ENCODE measurements around the gene CAPZB.

The CAPZB gene

GRCh38 chr1:19374926-19375325, 110.4 kb downstream of the CAPZB start:
- H3K4me1 ChIP-seq (ENCODE audit: insufficient read depth, low read length, poor library complexity, severe bottlenecking), result no peaks in the 10 kb centered on the region
- TF ChIP-seq CTCF (conservative IDR thresholded peaks at IDR 0.05; ENCODE audit: low read length), result no peak
- TF ChIP-seq EZH2phosphoT487 (IDR thresholded peaks at IDR 0.05; ENCODE audit: borderline replicate concordance), result no peak
- peaks cover 10% of the 10 kb centered on the region for H4K20me1 ChIP-seq (ENCODE audit: insufficient read depth, low read length, poor library complexity, severe bottlenecking)
- H3K9ac ChIP-seq (ENCODE audit: low read depth, low read length, poor library complexity, severe bottlenecking), result no peak overlapping the region
- peaks cover 82% of the 10 kb centered on the region; the same call in 1 of the 2 replicates for H3K36me3 ChIP-seq (ENCODE audit: insufficient read depth, low read length)
- H2AFZ ChIP-seq (ENCODE audit: low read length), result no peak overlapping the region
- H3K9me3 ChIP-seq (ENCODE audit: insufficient read depth, low read depth, low read length), result no peaks in the 10 kb centered on the region
- H3F3A ChIP-seq (ENCODE audit: low read depth), result no peaks in the 10 kb centered on the region
- no peaks in the 10 kb centered on the region for H3K27me3 ChIP-seq (ENCODE audit: insufficient read depth, low read length, poor library complexity, severe bottlenecking)
- H3K9me2 ChIP-seq (replicated peaks; ENCODE audit: low read depth, low read length), result no peaks in the 10 kb centered on the region
- H3K79me2 ChIP-seq (ENCODE audit: insufficient read depth, low read length), result peaks cover 3% of the 10 kb centered on the region; the same call in 1 of the 2 replicates
- H3K4me2 ChIP-seq (ENCODE audit: low read depth, low read length, poor library complexity, severe bottlenecking), result no peak overlapping the region
- no peak overlapping the region for H3K4me3 ChIP-seq (ENCODE audit: low read length, poor library complexity, severe bottlenecking)

- Histone ChIP-seq H3K79me2 (ENCODE audit: insufficient read depth, low read length) (peaks cover 7% of the 10 kb centered on the region; the same call in 1 of the 2 replicates), H3K4me2 (ENCODE audit: low read depth, low read length, poor library complexity, severe bottlenecking) (no peak overlapping the region), H3K4me1 (ENCODE audit: insufficient read depth, low read length, poor library complexity, severe bottlenecking) (no peaks in the 10 kb centered on the region), H3K9me3 (ENCODE audit: insufficient read depth, low read depth, low read length) (no peaks in the 10 kb centered on the region), H3K4me3 (ENCODE audit: low read length, poor library complexity, severe bottlenecking) (no peak overlapping the region), H2AFZ (ENCODE audit: low read length) (no peak overlapping the region), H3K9me2 (replicated peaks; ENCODE audit: low read depth, low read length) (no peaks in the 10 kb centered on the region), H3K9ac (ENCODE audit: low read depth, low read length, poor library complexity, severe bottlenecking) (no peak overlapping the region), H4K20me1 (ENCODE audit: insufficient read depth, low read length, poor library complexity, severe bottlenecking) (peaks cover 17% of the 10 kb centered on the region), H3F3A (ENCODE audit: low read depth) (no peaks in the 10 kb centered on the region), H3K36me3 (ENCODE audit: insufficient read depth, low read length) (peaks cover 75% of the 10 kb centered on the region; the same call in 1 of the 2 replicates), H3K27me3 (ENCODE audit: insufficient read depth, low read length, poor library complexity, severe bottlenecking) (no peaks in the 10 kb centered on the region)
- TF ChIP-seq CTCF (conservative IDR thresholded peaks at IDR 0.05; ENCODE audit: low read length) (peak; percentile 48), EZH2phosphoT487 (IDR thresholded peaks at IDR 0.05; ENCODE audit: borderline replicate concordance) (no peak)
Measured at GRCh38 chr1:19374083-19374801, 111.1 kb downstream of the CAPZB start.

- H3K9me2 ChIP-seq (replicated peaks; ENCODE audit: low read depth, low read length), result no peaks in the 10 kb centered on the region
- H3K9me3 ChIP-seq (ENCODE audit: insufficient read depth, low read depth, low read length), result no peaks in the 10 kb centered on the region
- H3K79me2 ChIP-seq (ENCODE audit: insufficient read depth, low read length), result peaks cover 7% of the 10 kb centered on the region; the same call in 1 of the 2 replicates
- peaks cover 69% of the 10 kb centered on the region; the same call in 1 of the 2 replicates for H3K36me3 ChIP-seq (ENCODE audit: insufficient read depth, low read length)
- H3K4me1 ChIP-seq (ENCODE audit: insufficient read depth, low read length, poor library complexity, severe bottlenecking), result no peaks in the 10 kb centered on the region
- H2AFZ ChIP-seq (ENCODE audit: low read length), result no peak overlapping the region
- no peak overlapping the region for H3K9ac ChIP-seq (ENCODE audit: low read depth, low read length, poor library complexity, severe bottlenecking)
- H3F3A ChIP-seq (ENCODE audit: low read depth), result no peaks in the 10 kb centered on the region
- H3K4me2 ChIP-seq (ENCODE audit: low read depth, low read length, poor library complexity, severe bottlenecking), result no peak overlapping the region
- no peak overlapping the region for H3K4me3 ChIP-seq (ENCODE audit: low read length, poor library complexity, severe bottlenecking)
- TF ChIP-seq CTCF (conservative IDR thresholded peaks at IDR 0.05; ENCODE audit: low read length) (no peak), EZH2phosphoT487 (IDR thresholded peaks at IDR 0.05; ENCODE audit: borderline replicate concordance) (no peak)
- no peaks in the 10 kb centered on the region for H3K27me3 ChIP-seq (ENCODE audit: insufficient read depth, low read length, poor library complexity, severe bottlenecking)
- H4K20me1 ChIP-seq (ENCODE audit: insufficient read depth, low read length, poor library complexity, severe bottlenecking), result peaks cover 20% of the 10 kb centered on the region
Measured at GRCh38 chr1:19373211-19374082, 111.9 kb downstream of the CAPZB start.

Data from Loucy (cell line).